ENCODE measurements around the gene SLC16A3. TPM values are rescaled to one million over a fixed set of nuclear protein-coding genes. Genes with fewer than 3 reads are reported as not detected.

SLC16A3 gene
- total and polyA plus RNA-seq, 2 experiments from 2014 or later: 3.5 to 10.6 TPM

- H3K4me3 Mint-ChIP-seq: no peak overlapping the region
- no peak overlapping the region for H3K27ac ChIP-seq (ENCODE audit: low read depth)
- no peak overlapping the region for H2AFZ ChIP-seq
- H4K20me1 ChIP-seq (replicated peaks; ENCODE audit: insufficient read depth): no peaks in the 10 kb centered on the region
- ATAC-seq (no peak), DNase-seq (ENCODE audit: low spot score) (no peak)
- H3K27me3 ChIP-seq (ENCODE audit: insufficient read depth): peaks cover 11% of the 10 kb centered on the region
- no peak overlapping the region for H3K27ac Mint-ChIP-seq
- peaks cover 6% of the 10 kb centered on the region; the same call in 1 of the 3 replicates for H3K9me3 Mint-ChIP-seq
- H3K27me3 Mint-ChIP-seq (ENCODE audit: insufficient read depth, low read depth, poor library complexity): peaks cover 25% of the 10 kb centered on the region
- H3K36me3 ChIP-seq (ENCODE audit: insufficient read depth): no peaks in the 10 kb centered on the region
- no peaks in the 10 kb centered on the region; the same call in 2 of the 3 replicates for H3K4me1 Mint-ChIP-seq
- H3K4me3 ChIP-seq: no peak overlapping the region
- no peak overlapping the region for H3K4me2 ChIP-seq
- no peaks in the 10 kb centered on the region for H3K79me2 ChIP-seq (replicated peaks; ENCODE audit: insufficient read depth)
- no peaks in the 10 kb centered on the region for H3K9me2 ChIP-seq (ENCODE audit: insufficient read depth)
- no peaks in the 10 kb centered on the region for H3K36me3 Mint-ChIP-seq (ENCODE audit: low read depth)
- H3K4me1 ChIP-seq (ENCODE audit: insufficient read depth): no peaks in the 10 kb centered on the region
- no peaks in the 10 kb centered on the region for H3F3A ChIP-seq (replicated peaks; ENCODE audit: low read depth)
- no peak for TF ChIP-seq ZNF114 (CRISPR knock-in tag; IDR thresholded peaks at IDR 0.05)
- TF ChIP-seq ZNF462 (CRISPR knock-in tag; IDR thresholded peaks at IDR 0.05): no peak
- no peak for TF ChIP-seq EZH2 (IDR thresholded peaks at IDR 0.05; ENCODE audit: low read depth, unreplicated experiment)
These were observed 9.8 kb upstream of the SLC16A3 start for GRCh38 chr17:82219083-82219482.

GRCh38 chr17:82219753-82220709 lies 8.8 kb upstream of the SLC16A3 start:
- H3K36me3 ChIP-seq (ENCODE audit: insufficient read depth): no peaks in the 10 kb centered on the region
- Mint-ChIP-seq H3K4me1 (no peaks in the 10 kb centered on the region; the same call in 2 of the 3 replicates), H3K4me3 (no peak overlapping the region), H3K27ac (no peak overlapping the region), H3K9me3 (peaks cover 3% of the 10 kb centered on the region; the same call in 1 of the 3 replicates), H3K27me3 (ENCODE audit: insufficient read depth, low read depth, poor library complexity) (peaks cover 19% of the 10 kb centered on the region), H3K36me3 (ENCODE audit: low read depth) (no peaks in the 10 kb centered on the region)
- no peaks in the 10 kb centered on the region for H3K79me2 ChIP-seq (replicated peaks; ENCODE audit: insufficient read depth)
- 0 out of 2 replicates have a peak, but pooled peaks cover 3% of the 10 kb centered on the region for H3K27me3 ChIP-seq (ENCODE audit: insufficient read depth)
- TF ChIP-seq JUNB (IDR thresholded peaks at IDR 0.05; ENCODE audit: unreplicated experiment) (no peak), CTCF (conservative IDR thresholded peaks at IDR 0.05; ENCODE audit: low read depth in 2 of 2) (no peak), POLR2AphosphoS5 (IDR thresholded peaks at IDR 0.05; ENCODE audit: low read depth) (no peak), ETS1 (IDR thresholded peaks at IDR 0.05) (no peak), STAT1 (IDR thresholded peaks at IDR 0.05; ENCODE audit: unreplicated experiment) (no peak)
- H3K9me2 ChIP-seq (ENCODE audit: insufficient read depth): no peaks in the 10 kb centered on the region
- no peaks in the 10 kb centered on the region for H3K4me1 ChIP-seq (ENCODE audit: insufficient read depth)
- H3F3A ChIP-seq (replicated peaks; ENCODE audit: low read depth): no peaks in the 10 kb centered on the region
- H3K4me2 ChIP-seq: no peak overlapping the region
- H3K27ac ChIP-seq (ENCODE audit: low read depth): no peak overlapping the region
- H2AFZ ChIP-seq: no peak overlapping the region
- H3K4me3 ChIP-seq: no peak overlapping the region
- no peaks in the 10 kb centered on the region for H4K20me1 ChIP-seq (replicated peaks; ENCODE audit: insufficient read depth)
- no peak for ATAC-seq
- no peak for DNase-seq (ENCODE audit: low spot score)

Data from GM23338 (cell line).